WERI-Rb-1 (cell line): Measurements from ENCODE around the gene NFAT5.

ENCODE experiments used
- DNase-seq: peaks from one replicate; pipeline ENCODE4 v3.0.0-alpha.2; 2020
- H3K27ac ChIP-seq: fragments of 250-450 bp; sonication (Bioruptor Pico); 2 replicates; pipeline ENCODE4 v1.5.1; 2020; ENCODE audit warnings: mild to moderate bottlenecking, moderate library complexity
- H3K27me3 ChIP-seq: fragments of 250-450 bp; sonication (Bioruptor Pico); 2 replicates; pipeline ENCODE4 v1.5.1; 2021; ENCODE audit warnings: mild to moderate bottlenecking, low read depth, moderate library complexity; ENCODE audit not compliant: insufficient read depth, severe bottlenecking
- H3K36me3 ChIP-seq: fragments of 250-450 bp; sonication (Bioruptor Pico); 2 replicates; pipeline ENCODE4 v1.5.1; 2020; ENCODE audit warnings: mild to moderate bottlenecking, moderate library complexity
- H3K4me3 ChIP-seq: 2 replicates; pipeline ENCODE4 v1.5.1; 2011; ENCODE audit warnings: low read depth, mild to moderate bottlenecking, control low read depth, low read length
- H3K9me3 ChIP-seq: fragments of 250-450 bp; sonication (Bioruptor Pico); 2 replicates; pipeline ENCODE4 v1.5.1; 2021; ENCODE audit warnings: mild to moderate bottlenecking, moderate library complexity; ENCODE audit not compliant: severe bottlenecking
- CTCF ChIP-seq: IDR thresholded peaks from 2 replicates; pipeline ENCODE4 v1.5.1; 2011; ENCODE audit warnings: low read depth, mild to moderate bottlenecking, control low read depth, inconsistent platforms, low read length

Gene NFAT5

GRCh38 chr16:69561901-69562300 lies 3.9 kb upstream of the NFAT5 start:
- Histone ChIP-seq H3K9me3 (no peaks in the 10 kb centered on the region), H3K27ac (no peak overlapping the region), H3K4me3 (no peak overlapping the region), H3K36me3 (peaks cover 2% of the 10 kb centered on the region; the same call in 1 of the 2 replicates), H3K27me3 (no peaks in the 10 kb centered on the region)
- TF ChIP-seq CTCF = no peak
- DNase-seq = no peak

GRCh38 chr16:69562813-69563212 lies 3.0 kb upstream of the NFAT5 start:
- TF ChIP-seq CTCF = no peak

GRCh38 chr16:69563605-69564580 lies 1.9 kb upstream of the NFAT5 start:
- no peak overlapping the region for H3K4me3 ChIP-seq

More at GRCh38 chr16:69562813-69563212, 3.0 kb upstream of the NFAT5 start:
- Histone ChIP-seq H3K27ac (no peak overlapping the region), H3K27me3 (no peaks in the 10 kb centered on the region), H3K36me3 (peaks cover 2% of the 10 kb centered on the region; the same call in 1 of the 2 replicates), H3K4me3 (no peak overlapping the region), H3K9me3 (no peaks in the 10 kb centered on the region)
- no peak for DNase-seq

GRCh38 chr16:69564845-69565670 lies 708 bp upstream of the NFAT5 start:
- Histone ChIP-seq H3K4me3 (peak overlapping the region; percentile 70), H3K9me3 (no peaks in the 10 kb centered on the region), H3K27me3 (no peaks in the 10 kb centered on the region), H3K36me3 (peaks cover 2% of the 10 kb centered on the region; the same call in 1 of the 2 replicates), H3K27ac (peak overlapping the region; percentile 80)
- TF ChIP-seq CTCF = no peak
- no peak for DNase-seq

More at GRCh38 chr16:69563605-69564580, 1.9 kb upstream of the NFAT5 start:
- Histone ChIP-seq H3K27ac (no peak overlapping the region), H3K27me3 (no peaks in the 10 kb centered on the region), H3K9me3 (no peaks in the 10 kb centered on the region), H3K36me3 (peaks cover 2% of the 10 kb centered on the region; the same call in 1 of the 2 replicates)
- peak; percentile 45 for DNase-seq
- no peak for TF ChIP-seq CTCF

GRCh38 chr16:69566240-69566980 lies 644 bp downstream of the NFAT5 start:
- no peak for TF ChIP-seq CTCF
- Histone ChIP-seq H3K36me3 (peaks cover 2% of the 10 kb centered on the region; the same call in 1 of the 2 replicates), H3K27ac (peak overlapping the region; percentile 87), H3K4me3 (peak overlapping the region; percentile 88), H3K9me3 (no peaks in the 10 kb centered on the region), H3K27me3 (no peaks in the 10 kb centered on the region)
- peak; percentile 29 for DNase-seq
